Measurements from ENCODE around the gene NAT16.
"Not testable (repeated sequence)": the region's sequence is repeated elsewhere in the genome, so short reads cannot be mapped to it uniquely, and the experiment has no call there.

Gene NAT16

GRCh38 chr7:101202603-101202918 is 22.5 kb upstream of the NAT16 start:
- Histone ChIP-seq H3K27ac (ENCODE audit: low read depth, low read length) (no peak overlapping the region), H3K4me1 (ENCODE audit: control insufficient read depth in 1 of 2, insufficient read depth in 2 of 2, low read length in 2 of 2) (peaks cover 0 to 4% of the 10 kb centered on the region in 2 donors), H3K4me3 (ENCODE audit: low read depth in 1 of 2, low read length in 2 of 2) (no peak overlapping the region), H3K36me3 (ENCODE audit: control insufficient read depth in 1 of 2, insufficient read depth in 2 of 2, low read length in 2 of 2) (peaks cover 6% of the 10 kb centered on the region in 2 donors), H3K9me3 (ENCODE audit: control insufficient read depth in 1 of 2, low read length in 2 of 2) (no peaks in the 10 kb centered on the region), H3K27me3 (ENCODE audit: control insufficient read depth in 1 of 2, insufficient read depth in 2 of 2, low read length in 2 of 2) (peaks cover 0 to 7% of the 10 kb centered on the region in 2 donors), H3K9ac (ENCODE audit: low read depth in 1 of 2, low read length in 2 of 2) (peak overlapping the region; percentile 43 to 48)

- H3K36me3 ChIP-seq (ENCODE audit: control insufficient read depth in 1 of 2, insufficient read depth in 2 of 2, low read length in 2 of 2), result peaks cover 5 to 6% of the 10 kb centered on the region in 2 donors
- H3K4me1 ChIP-seq (ENCODE audit: control insufficient read depth in 1 of 2, insufficient read depth in 2 of 2, low read length in 2 of 2), result peaks cover 0 to 4% of the 10 kb centered on the region in 2 donors
- H3K27ac ChIP-seq (ENCODE audit: low read depth, low read length), result peak overlapping the region; percentile 81
- peak overlapping the region; percentile 43 to 48 for H3K9ac ChIP-seq (ENCODE audit: low read depth in 1 of 2, low read length in 2 of 2)
- H3K4me3 ChIP-seq (ENCODE audit: low read depth in 1 of 2, low read length in 2 of 2), result peak overlapping the region; percentile 52 to 77
- H3K9me3 ChIP-seq (ENCODE audit: control insufficient read depth in 1 of 2, low read length in 2 of 2), result no peaks in the 10 kb centered on the region
- peaks cover 0 to 7% of the 10 kb centered on the region in 2 donors for H3K27me3 ChIP-seq (ENCODE audit: control insufficient read depth in 1 of 2, insufficient read depth in 2 of 2, low read length in 2 of 2)
These were observed 21.9 kb upstream of the NAT16 start for GRCh38 chr7:101201695-101202602.

GRCh38 chr7:101200862-101201599 is 20.9 kb upstream of the NAT16 start, which contains the start of gene MOGAT3:
Gene MOGAT3 (minus strand): TSS chr7:101201036. CDS start chr7:101200854, 182 bp downstream.
- peak within 1 kb of the TSS; percentile 81 for H3K27ac ChIP-seq (ENCODE audit: low read depth, low read length)
- peak within 1 kb of the TSS; percentile 83 to 86 for H3K9ac ChIP-seq (ENCODE audit: low read depth in 1 of 2, low read length in 2 of 2)
- H3K4me3 ChIP-seq (ENCODE audit: low read depth in 1 of 2, low read length in 2 of 2), result peak within 1 kb of the TSS; percentile 73 to 77
- H3K4me1 ChIP-seq (ENCODE audit: control insufficient read depth in 1 of 2, insufficient read depth in 2 of 2, low read length in 2 of 2), result peaks cover 0 to 4% of the 10 kb centered on the region in 2 donors
- peaks cover 0 to 2% of the 10 kb centered on the region in 2 donors for H3K36me3 ChIP-seq (ENCODE audit: control insufficient read depth in 1 of 2, insufficient read depth in 2 of 2, low read length in 2 of 2)
- peaks cover 0 to 7% of the 10 kb centered on the region in 2 donors for H3K27me3 ChIP-seq (ENCODE audit: control insufficient read depth in 1 of 2, insufficient read depth in 2 of 2, low read length in 2 of 2)
- no peaks in the 10 kb centered on the region for H3K9me3 ChIP-seq (ENCODE audit: control insufficient read depth in 1 of 2, low read length in 2 of 2)

GRCh38 chr7:101200504-101200861 is 20.4 kb upstream of the NAT16 start:
- Histone ChIP-seq H3K27ac (ENCODE audit: low read depth, low read length) (peak overlapping the region; percentile 63), H3K9ac (ENCODE audit: low read depth in 1 of 2, low read length in 2 of 2) (peak overlapping the region; percentile 83 to 86), H3K36me3 (ENCODE audit: control insufficient read depth in 1 of 2, insufficient read depth in 2 of 2, low read length in 2 of 2) (no peaks in the 10 kb centered on the region), H3K4me1 (ENCODE audit: control insufficient read depth in 1 of 2, insufficient read depth in 2 of 2, low read length in 2 of 2) (peaks cover 0 to 4% of the 10 kb centered on the region in 2 donors), H3K9me3 (ENCODE audit: control insufficient read depth in 1 of 2, low read length in 2 of 2) (no peaks in the 10 kb centered on the region), H3K4me3 (ENCODE audit: low read depth in 1 of 2, low read length in 2 of 2) (peak overlapping the region; percentile 73 to 77), H3K27me3 (ENCODE audit: control insufficient read depth in 1 of 2, insufficient read depth in 2 of 2, low read length in 2 of 2) (peaks cover 0 to 7% of the 10 kb centered on the region in 2 donors)

- not testable (repeated sequence) for H3K9me3 ChIP-seq (ENCODE audit: control insufficient read depth in 1 of 2, low read length in 2 of 2); H3K36me3 ChIP-seq (ENCODE audit: control insufficient read depth in 1 of 2, insufficient read depth in 2 of 2, low read length in 2 of 2); H3K4me3 ChIP-seq (ENCODE audit: low read depth in 1 of 2, low read length in 2 of 2); H3K27ac ChIP-seq (ENCODE audit: low read depth, low read length); H3K27me3 ChIP-seq (ENCODE audit: control insufficient read depth in 1 of 2, insufficient read depth in 2 of 2, low read length in 2 of 2); H3K9ac ChIP-seq (ENCODE audit: low read depth in 1 of 2, low read length in 2 of 2); H3K4me1 ChIP-seq (ENCODE audit: control insufficient read depth in 1 of 2, insufficient read depth in 2 of 2, low read length in 2 of 2)
These were observed 19.4 kb upstream of the NAT16 start for GRCh38 chr7:101199522-101199921.

GRCh38 chr7:101198476-101198875 is 18.4 kb upstream of the NAT16 start:
- no peaks in the 10 kb centered on the region for H3K36me3 ChIP-seq (ENCODE audit: control insufficient read depth in 1 of 2, insufficient read depth in 2 of 2, low read length in 2 of 2)
- no peaks in the 10 kb centered on the region for H3K9me3 ChIP-seq (ENCODE audit: control insufficient read depth in 1 of 2, low read length in 2 of 2)
- peaks cover 0 to 7% of the 10 kb centered on the region in 2 donors for H3K27me3 ChIP-seq (ENCODE audit: control insufficient read depth in 1 of 2, insufficient read depth in 2 of 2, low read length in 2 of 2)
- no peak overlapping the region for H3K27ac ChIP-seq (ENCODE audit: low read depth, low read length)
- H3K9ac ChIP-seq (ENCODE audit: low read depth in 1 of 2, low read length in 2 of 2), result no peak overlapping the region
- peaks cover 0 to 4% of the 10 kb centered on the region in 2 donors for H3K4me1 ChIP-seq (ENCODE audit: control insufficient read depth in 1 of 2, insufficient read depth in 2 of 2, low read length in 2 of 2)
- no peak overlapping the region for H3K4me3 ChIP-seq (ENCODE audit: low read depth in 1 of 2, low read length in 2 of 2)

- Histone ChIP-seq H3K9ac (ENCODE audit: low read depth in 1 of 2, low read length in 2 of 2) (no peak overlapping the region), H3K36me3 (ENCODE audit: control insufficient read depth in 1 of 2, insufficient read depth in 2 of 2, low read length in 2 of 2) (no peaks in the 10 kb centered on the region), H3K9me3 (ENCODE audit: control insufficient read depth in 1 of 2, low read length in 2 of 2) (no peaks in the 10 kb centered on the region), H3K4me1 (ENCODE audit: control insufficient read depth in 1 of 2, insufficient read depth in 2 of 2, low read length in 2 of 2) (peaks cover 0 to 4% of the 10 kb centered on the region in 2 donors), H3K4me3 (ENCODE audit: low read depth in 1 of 2, low read length in 2 of 2) (no peak overlapping the region), H3K27me3 (ENCODE audit: control insufficient read depth in 1 of 2, insufficient read depth in 2 of 2, low read length in 2 of 2) (peaks cover 0 to 7% of the 10 kb centered on the region in 2 donors), H3K27ac (ENCODE audit: low read depth, low read length) (no peak overlapping the region)
These were observed 17.9 kb upstream of the NAT16 start for GRCh38 chr7:101197991-101198390.

- H3K9me3 ChIP-seq (ENCODE audit: control insufficient read depth in 1 of 2, low read length in 2 of 2), result no peaks in the 10 kb centered on the region
- no peak overlapping the region for H3K9ac ChIP-seq (ENCODE audit: low read depth in 1 of 2, low read length in 2 of 2)
- no peak overlapping the region for H3K27ac ChIP-seq (ENCODE audit: low read depth, low read length)
- no peaks in the 10 kb centered on the region for H3K36me3 ChIP-seq (ENCODE audit: control insufficient read depth in 1 of 2, insufficient read depth in 2 of 2, low read length in 2 of 2)
- H3K4me3 ChIP-seq (ENCODE audit: low read depth in 1 of 2, low read length in 2 of 2), result no peak overlapping the region
- peaks cover 0 to 3% of the 10 kb centered on the region in 2 donors for H3K27me3 ChIP-seq (ENCODE audit: control insufficient read depth in 1 of 2, insufficient read depth in 2 of 2, low read length in 2 of 2)
- H3K4me1 ChIP-seq (ENCODE audit: control insufficient read depth in 1 of 2, insufficient read depth in 2 of 2, low read length in 2 of 2), result no peaks in the 10 kb centered on the region
These were observed 15.8 kb upstream of the NAT16 start for GRCh38 chr7:101195884-101196283.

- no peak overlapping the region for H3K4me3 ChIP-seq (ENCODE audit: low read depth in 1 of 2, low read length in 2 of 2)
- no peak overlapping the region for H3K27ac ChIP-seq (ENCODE audit: low read depth, low read length)
- no peak overlapping the region for H3K9ac ChIP-seq (ENCODE audit: low read depth in 1 of 2, low read length in 2 of 2)
- no peaks in the 10 kb centered on the region for H3K27me3 ChIP-seq (ENCODE audit: control insufficient read depth in 1 of 2, insufficient read depth in 2 of 2, low read length in 2 of 2)
- H3K36me3 ChIP-seq (ENCODE audit: control insufficient read depth in 1 of 2, insufficient read depth in 2 of 2, low read length in 2 of 2), result no peaks in the 10 kb centered on the region
- H3K9me3 ChIP-seq (ENCODE audit: control insufficient read depth in 1 of 2, low read length in 2 of 2), result no peaks in the 10 kb centered on the region
- no peaks in the 10 kb centered on the region for H3K4me1 ChIP-seq (ENCODE audit: control insufficient read depth in 1 of 2, insufficient read depth in 2 of 2, low read length in 2 of 2)
These were observed 9.0 kb upstream of the NAT16 start for GRCh38 chr7:101189109-101189508.

GRCh38 chr7:101186844-101187428 is 6.8 kb upstream of the NAT16 start:
- no peaks in the 10 kb centered on the region for H3K9me3 ChIP-seq (ENCODE audit: control insufficient read depth in 1 of 2, low read length in 2 of 2)
- H3K27ac ChIP-seq (ENCODE audit: low read depth, low read length), result no peak overlapping the region

More at GRCh38 chr7:101186844-101187428, 6.8 kb upstream of the NAT16 start:
- no peaks in the 10 kb centered on the region for H3K27me3 ChIP-seq (ENCODE audit: control insufficient read depth in 1 of 2, insufficient read depth in 2 of 2, low read length in 2 of 2)
- no peak overlapping the region for H3K9ac ChIP-seq (ENCODE audit: low read depth in 1 of 2, low read length in 2 of 2)
- H3K4me1 ChIP-seq (ENCODE audit: control insufficient read depth in 1 of 2, insufficient read depth in 2 of 2, low read length in 2 of 2), result peaks cover 0 to 3% of the 10 kb centered on the region in 2 donors
- no peak overlapping the region for H3K4me3 ChIP-seq (ENCODE audit: low read depth in 1 of 2, low read length in 2 of 2)
- no peaks in the 10 kb centered on the region for H3K36me3 ChIP-seq (ENCODE audit: control insufficient read depth in 1 of 2, insufficient read depth in 2 of 2, low read length in 2 of 2)

Data from duodenal mucosa (tissue), 2 donors.